ENCODE measurements around the gene UTP3.
"Not testable (repeated sequence)": the region's sequence is repeated elsewhere in the genome, so short reads cannot be mapped to it uniquely, and the experiment has no call there.

UTP3 gene

DNA sequence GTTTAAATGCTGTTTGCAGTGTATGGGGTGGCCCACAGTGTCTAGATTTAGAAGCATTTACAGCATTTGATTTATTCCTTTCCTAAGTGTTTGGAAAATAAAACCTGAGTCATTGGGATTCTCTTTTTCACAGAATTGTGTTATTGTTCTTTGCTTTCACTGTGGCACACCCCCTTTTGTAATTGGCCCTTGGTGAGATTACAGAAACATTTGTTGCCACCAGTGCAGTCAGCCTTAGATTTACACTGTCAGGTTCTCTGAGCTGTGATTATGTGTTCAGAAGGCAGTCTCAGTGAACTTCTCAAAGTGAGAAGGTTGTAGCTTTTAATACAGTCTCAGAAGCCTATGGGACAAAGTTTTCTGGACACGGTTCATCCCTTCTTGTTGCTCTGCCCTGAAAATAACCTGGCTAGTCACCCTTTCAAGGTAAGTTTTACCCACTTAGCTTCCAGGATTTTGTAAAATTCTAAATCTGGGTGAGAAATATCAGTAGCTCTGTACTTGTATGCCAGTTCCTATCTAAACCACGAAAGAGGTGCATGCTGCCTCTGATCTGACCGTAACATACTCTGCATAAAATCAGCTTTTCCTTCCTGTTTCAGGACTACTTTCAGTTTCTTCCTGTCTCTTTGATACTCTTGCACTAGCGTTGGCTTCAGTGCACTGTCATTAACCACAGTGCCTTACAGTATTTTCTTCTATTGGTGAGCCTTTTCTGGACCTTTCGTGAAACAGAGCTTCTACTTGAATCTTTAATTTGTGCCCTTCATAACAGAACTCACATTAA lies 46.0 kb downstream of the UTP3 start:
- no peaks in the 10 kb centered on the region for H3K36me3 ChIP-seq (ENCODE audit: control insufficient read depth in 1 of 2, insufficient read depth in 2 of 2, low read length in 2 of 2)
- H3K4me1 ChIP-seq (ENCODE audit: control insufficient read depth in 1 of 2, insufficient read depth in 2 of 2, low read length in 2 of 2) = peaks cover 14 to 18% of the 10 kb centered on the region in 2 donors
- H3K9me3 ChIP-seq (ENCODE audit: control insufficient read depth in 1 of 2, low read length in 2 of 2) = no peaks in the 10 kb centered on the region
- peak overlapping the region; percentile 72 to 76 for H3K4me3 ChIP-seq (ENCODE audit: low read depth in 1 of 2, low read length in 2 of 2)
- peak overlapping the region; percentile 49 for H3K27ac ChIP-seq (ENCODE audit: low read depth, low read length)
- peak overlapping the region; percentile 41 to 71 for H3K9ac ChIP-seq (ENCODE audit: low read depth in 1 of 2, low read length in 2 of 2)
- no peaks in the 10 kb centered on the region for H3K27me3 ChIP-seq (ENCODE audit: control insufficient read depth in 1 of 2, insufficient read depth in 2 of 2, low read length in 2 of 2)

DNA sequence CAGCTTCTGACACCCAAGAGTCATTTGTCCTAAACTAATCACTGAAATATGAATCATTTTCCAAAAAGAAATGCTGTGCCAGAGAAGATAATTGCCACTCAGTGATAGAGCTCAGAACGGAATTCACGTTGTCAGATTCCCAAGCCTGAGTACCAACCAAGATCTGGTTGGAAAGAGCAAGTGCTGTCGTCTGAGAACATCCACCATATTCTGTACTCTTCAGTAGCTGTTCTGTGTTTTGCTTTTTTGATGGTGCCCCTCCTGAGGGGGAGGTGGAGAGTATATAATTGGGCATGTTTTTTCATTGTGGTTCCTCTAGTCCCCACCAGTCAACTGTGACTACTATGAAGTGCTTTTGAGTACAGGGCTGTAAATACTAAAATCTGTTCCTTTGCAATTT lies 46.6 kb downstream of the UTP3 start:
- no peaks in the 10 kb centered on the region for H3K9me3 ChIP-seq (ENCODE audit: control insufficient read depth in 1 of 2, low read length in 2 of 2)
- no peaks in the 10 kb centered on the region for H3K27me3 ChIP-seq (ENCODE audit: control insufficient read depth in 1 of 2, insufficient read depth in 2 of 2, low read length in 2 of 2)
- peak overlapping the region; percentile 72 to 76 for H3K4me3 ChIP-seq (ENCODE audit: low read depth in 1 of 2, low read length in 2 of 2)
- H3K4me1 ChIP-seq (ENCODE audit: control insufficient read depth in 1 of 2, insufficient read depth in 2 of 2, low read length in 2 of 2) = peaks cover 14 to 18% of the 10 kb centered on the region in 2 donors
- peak overlapping the region; percentile 49 for H3K27ac ChIP-seq (ENCODE audit: low read depth, low read length)
- no peaks in the 10 kb centered on the region for H3K36me3 ChIP-seq (ENCODE audit: control insufficient read depth in 1 of 2, insufficient read depth in 2 of 2, low read length in 2 of 2)
- H3K9ac ChIP-seq (ENCODE audit: low read depth in 1 of 2, low read length in 2 of 2) = peak overlapping the region; percentile 41 to 71

DNA sequence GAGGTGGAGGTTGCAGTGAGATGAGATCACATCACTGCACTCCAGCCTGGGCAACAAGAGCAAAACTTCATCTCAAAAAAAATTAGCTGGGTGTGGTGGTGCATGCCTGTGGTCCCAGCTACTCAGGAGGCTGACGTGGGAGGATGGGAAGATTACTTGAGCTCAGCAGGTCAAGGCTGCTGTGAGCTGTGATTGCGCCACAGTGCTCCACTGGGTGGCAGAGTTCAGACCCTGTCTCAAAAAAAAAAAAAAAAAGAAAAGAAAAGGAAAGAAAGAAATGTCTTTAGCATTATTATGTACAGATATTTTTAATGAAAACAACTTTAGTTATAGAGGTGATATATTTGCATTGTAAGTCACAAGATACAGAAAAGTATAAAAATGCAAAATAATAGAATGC lies 47.6 kb downstream of the UTP3 start:
- not testable (repeated sequence) for H3K36me3 ChIP-seq (ENCODE audit: control insufficient read depth in 1 of 2, insufficient read depth in 2 of 2, low read length in 2 of 2); H3K9me3 ChIP-seq (ENCODE audit: control insufficient read depth in 1 of 2, low read length in 2 of 2); H3K27me3 ChIP-seq (ENCODE audit: control insufficient read depth in 1 of 2, insufficient read depth in 2 of 2, low read length in 2 of 2); H3K27ac ChIP-seq (ENCODE audit: low read depth, low read length); H3K9ac ChIP-seq (ENCODE audit: low read depth in 1 of 2, low read length in 2 of 2); H3K4me3 ChIP-seq (ENCODE audit: low read depth in 1 of 2, low read length in 2 of 2)
- H3K4me1 ChIP-seq (ENCODE audit: control insufficient read depth in 1 of 2, insufficient read depth in 2 of 2, low read length in 2 of 2) = peaks cover 14 to 18% of the 10 kb centered on the region in 2 donors

DNA sequence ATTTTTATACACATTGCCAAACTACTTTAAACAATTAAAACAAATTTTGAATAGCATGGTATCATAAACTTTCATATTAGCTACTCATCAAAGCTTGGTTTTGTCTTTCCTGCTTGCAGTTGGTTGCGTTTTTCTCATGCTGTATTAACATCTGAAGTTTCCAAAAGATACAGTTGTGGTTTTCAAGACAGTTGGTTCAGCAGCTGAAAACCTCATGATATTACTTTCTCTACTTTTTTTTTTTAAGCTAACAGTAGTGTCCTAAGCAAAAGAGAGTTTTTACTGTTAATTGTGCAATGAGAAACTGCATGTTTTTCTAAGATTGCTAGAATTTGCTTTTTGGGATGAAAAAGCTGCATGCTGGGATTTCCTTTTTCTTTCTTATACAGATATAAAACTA lies 48.7 kb downstream of the UTP3 start:
- H3K36me3 ChIP-seq (ENCODE audit: control insufficient read depth in 1 of 2, insufficient read depth in 2 of 2, low read length in 2 of 2) = no peaks in the 10 kb centered on the region
- no peaks in the 10 kb centered on the region for H3K27me3 ChIP-seq (ENCODE audit: control insufficient read depth in 1 of 2, insufficient read depth in 2 of 2, low read length in 2 of 2)
- H3K4me1 ChIP-seq (ENCODE audit: control insufficient read depth in 1 of 2, insufficient read depth in 2 of 2, low read length in 2 of 2) = peaks cover 14 to 18% of the 10 kb centered on the region in 2 donors
- no peak overlapping the region for H3K27ac ChIP-seq (ENCODE audit: low read depth, low read length)
- H3K4me3 ChIP-seq (ENCODE audit: low read depth in 1 of 2, low read length in 2 of 2) = no peak overlapping the region
- no peaks in the 10 kb centered on the region for H3K9me3 ChIP-seq (ENCODE audit: control insufficient read depth in 1 of 2, low read length in 2 of 2)
- H3K9ac ChIP-seq (ENCODE audit: low read depth in 1 of 2, low read length in 2 of 2) = no peak overlapping the region

DNA sequence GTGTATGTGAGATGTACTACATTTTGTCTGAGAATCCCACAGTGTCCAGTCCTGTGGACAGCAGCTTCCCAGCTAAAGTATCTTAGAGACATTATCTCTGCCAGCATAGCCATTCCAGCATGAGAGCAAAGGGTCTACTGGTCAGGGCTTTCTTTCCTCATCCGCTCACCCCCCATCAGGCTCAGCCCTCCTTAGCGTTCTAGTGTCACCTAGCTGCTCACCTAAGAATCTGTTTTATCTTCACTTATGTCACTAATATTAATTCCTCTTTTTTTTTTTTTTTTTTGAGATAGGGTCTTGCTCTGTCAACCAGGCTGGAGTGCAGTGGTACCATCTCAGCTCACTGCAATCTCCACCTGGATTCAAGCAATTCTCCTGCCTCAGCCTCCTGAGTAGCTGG lies 49.1 kb downstream of the UTP3 start:
- no peaks in the 10 kb centered on the region for H3K27me3 ChIP-seq (ENCODE audit: control insufficient read depth in 1 of 2, insufficient read depth in 2 of 2, low read length in 2 of 2)
- no peaks in the 10 kb centered on the region for H3K36me3 ChIP-seq (ENCODE audit: control insufficient read depth in 1 of 2, insufficient read depth in 2 of 2, low read length in 2 of 2)
- no peak overlapping the region for H3K27ac ChIP-seq (ENCODE audit: low read depth, low read length)
- H3K4me1 ChIP-seq (ENCODE audit: control insufficient read depth in 1 of 2, insufficient read depth in 2 of 2, low read length in 2 of 2) = peaks cover 14 to 18% of the 10 kb centered on the region in 2 donors
- no peaks in the 10 kb centered on the region for H3K9me3 ChIP-seq (ENCODE audit: control insufficient read depth in 1 of 2, low read length in 2 of 2)
- no peak overlapping the region for H3K9ac ChIP-seq (ENCODE audit: low read depth in 1 of 2, low read length in 2 of 2)
- no peak overlapping the region for H3K4me3 ChIP-seq (ENCODE audit: low read depth in 1 of 2, low read length in 2 of 2)

DNA sequence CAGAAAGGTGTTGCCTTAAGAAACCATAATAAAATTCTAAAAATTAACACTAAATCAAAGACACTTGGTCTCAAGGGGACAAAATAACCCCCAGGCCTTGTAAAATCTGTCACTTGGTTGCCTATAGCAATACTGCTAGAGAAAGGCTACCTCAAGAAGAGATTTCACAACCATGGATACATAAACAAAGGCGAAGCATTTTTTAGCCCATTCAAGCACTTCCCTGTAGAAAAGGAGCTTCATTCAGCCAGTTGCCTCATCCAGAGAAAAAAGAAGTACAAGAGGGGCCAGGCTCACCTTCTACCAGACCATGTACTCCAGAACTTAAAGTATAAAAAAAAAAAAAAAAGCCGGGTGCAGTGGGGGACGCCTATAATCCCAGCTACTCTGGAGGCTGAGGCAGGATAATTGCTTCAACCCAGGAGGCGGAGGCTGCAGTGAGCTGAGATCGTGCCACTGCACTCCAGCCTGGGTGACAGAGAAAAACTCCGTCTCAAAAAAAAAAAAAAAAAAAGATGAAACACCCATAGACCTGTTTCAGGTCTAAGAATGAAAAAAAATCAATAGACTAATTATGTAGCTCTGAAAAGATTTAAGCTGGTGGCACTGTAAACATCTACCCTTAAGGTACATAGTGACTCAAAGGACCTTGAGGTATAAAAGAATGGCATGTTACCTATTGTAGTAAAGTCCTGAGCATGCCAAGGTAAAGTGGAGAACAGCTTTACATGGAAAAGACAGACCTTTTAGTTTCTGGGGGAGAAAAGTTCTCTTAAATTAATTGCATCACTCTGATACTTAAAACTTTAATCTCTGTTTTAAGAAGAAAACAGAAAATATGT lies 51.4 kb downstream of the UTP3 start:
- Histone ChIP-seq H3K9ac (ENCODE audit: low read depth in 1 of 2, low read length in 2 of 2) (no peak overlapping the region), H3K4me3 (ENCODE audit: low read depth in 1 of 2, low read length in 2 of 2) (no peak overlapping the region), H3K9me3 (ENCODE audit: control insufficient read depth in 1 of 2, low read length in 2 of 2) (no peaks in the 10 kb centered on the region), H3K36me3 (ENCODE audit: control insufficient read depth in 1 of 2, insufficient read depth in 2 of 2, low read length in 2 of 2) (no peaks in the 10 kb centered on the region), H3K27me3 (ENCODE audit: control insufficient read depth in 1 of 2, insufficient read depth in 2 of 2, low read length in 2 of 2) (no peaks in the 10 kb centered on the region), H3K4me1 (ENCODE audit: control insufficient read depth in 1 of 2, insufficient read depth in 2 of 2, low read length in 2 of 2) (peaks cover 5 to 10% of the 10 kb centered on the region in 2 donors), H3K27ac (ENCODE audit: low read depth, low read length) (no peak overlapping the region)

All from duodenal mucosa (tissue), 2 donors.